Calu3 (cell line): ENCODE measurements around the gene GFRAL. TPM values are rescaled to one million over a fixed set of nuclear protein-coding genes. Genes with fewer than 3 reads are reported as not detected.

ENCODE experiments used
- BruUV-seq: library from RNA; stranded (reverse); fragments of 400-500 nt; replicated peaks from 2 replicates; lab custom pipeline; 2021; lab: Mats Ljungman, UMichigan
- CTCF ChIA-PET: fragments of 300-600 bp; sonication (Branson Sonifier 250); formaldehyde crosslinking; loops from one replicate; lab custom pipeline; 2022; ENCODE audit warnings: antibody characterized with exemption; lab: Charles Lee
- DNase-seq: peaks from one replicate; pipeline ENCODE4 v3.0.0; 2022
- H3K27ac Mint-ChIP-seq: one replicate; pipeline ENCODE4 v1.8.0; 2022; ENCODE audit warnings: mixed read lengths; ENCODE audit not compliant: unreplicated experiment
- H3K27me3 Mint-ChIP-seq: one replicate; pipeline ENCODE4 v1.8.0; 2022; ENCODE audit warnings: mixed read lengths; ENCODE audit not compliant: unreplicated experiment
- H3K36me3 Mint-ChIP-seq: one replicate; pipeline ENCODE4 v1.8.0; 2022; ENCODE audit warnings: mild to moderate bottlenecking, moderate library complexity, mixed read lengths; ENCODE audit not compliant: insufficient read depth, unreplicated experiment
- H3K4me1 Mint-ChIP-seq: one replicate; pipeline ENCODE4 v1.8.0; 2022; ENCODE audit warnings: mild to moderate bottlenecking, low read depth, mixed read lengths; ENCODE audit not compliant: unreplicated experiment
- H3K4me3 Mint-ChIP-seq: one replicate; pipeline ENCODE4 v1.8.0; 2022; ENCODE audit warnings: mild to moderate bottlenecking, low read depth, moderate library complexity, mixed read lengths; ENCODE audit not compliant: unreplicated experiment
- H3K9me3 Mint-ChIP-seq: one replicate; pipeline ENCODE4 v1.8.0; 2022; ENCODE audit warnings: low read depth, mixed read lengths; ENCODE audit not compliant: unreplicated experiment
- intact Hi-C: fragments of 100-400 bp; cut with micrococcal nuclease; formaldehyde crosslinking; loops from one replicate; pipeline ENCODE4 v1.10.0; 2022; ENCODE audit not compliant: unreplicated experiment
- total RNA-seq: library from RNA; stranded (reverse); gene quantifications from 2 replicates; pipeline ENCODE4 v1.2.3, GENCODE V29; 2022
- TF ChIP-seq, protein P1 (sequence below): fragments of 200-600 bp; IDR thresholded peaks from one replicate; pipeline ENCODE4 v1.8.0; 2022; ENCODE audit warnings: antibody characterized with exemption; ENCODE audit not compliant: unreplicated experiment

The GFRAL gene
- total RNA-seq, 1 experiment from 2014 or later: not detected

DNA sequence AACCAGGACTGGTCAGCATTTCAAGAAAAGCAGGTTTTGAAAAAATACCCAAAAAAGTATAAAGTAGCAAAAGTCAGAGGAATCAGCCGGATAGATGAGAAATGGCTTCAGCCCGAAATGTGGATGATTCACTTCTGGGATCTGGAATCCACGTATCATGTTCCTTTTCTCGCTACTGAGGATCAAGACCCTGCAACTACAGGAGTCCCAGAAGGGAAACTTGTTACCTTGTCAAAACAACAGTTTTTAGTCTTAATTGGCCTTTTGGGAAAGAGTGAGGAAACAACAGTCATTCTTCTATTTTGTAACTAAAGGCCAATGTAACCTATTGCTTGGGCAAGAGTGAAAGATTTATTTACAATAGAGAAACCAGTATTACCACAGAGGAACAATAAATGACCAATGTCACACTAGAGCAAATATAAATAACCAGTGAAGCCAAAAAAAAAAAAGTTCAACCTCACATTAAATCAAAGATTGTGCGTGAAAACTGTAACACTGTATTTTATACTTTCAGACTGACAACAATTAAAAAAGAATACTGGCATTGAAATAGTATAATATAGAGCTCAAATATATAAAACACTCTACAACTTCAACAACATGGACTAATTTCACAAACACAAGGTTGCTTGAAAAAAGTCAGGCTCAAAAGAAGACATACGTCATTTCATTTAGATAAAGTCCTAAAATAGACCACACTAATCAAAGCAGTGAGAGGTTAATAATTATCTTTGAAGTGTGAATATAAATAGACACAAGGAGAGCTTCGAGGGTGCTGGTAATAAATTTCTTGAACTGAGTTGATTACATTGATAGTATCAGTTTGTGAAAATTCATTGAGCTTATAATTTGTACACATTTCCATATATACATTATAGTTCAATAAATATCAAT, 116.2 kb downstream of the GFRAL start:
- Mint-ChIP-seq H3K36me3 (no peaks in the 10 kb centered on the region), H3K4me3 (no peak overlapping the region), H3K27me3 (peaks cover 8% of the 10 kb centered on the region), H3K27ac (no peak overlapping the region), H3K4me1 (no peaks in the 10 kb centered on the region), H3K9me3 (no peaks in the 10 kb centered on the region)
- TF ChIP-seq, protein P1, sequence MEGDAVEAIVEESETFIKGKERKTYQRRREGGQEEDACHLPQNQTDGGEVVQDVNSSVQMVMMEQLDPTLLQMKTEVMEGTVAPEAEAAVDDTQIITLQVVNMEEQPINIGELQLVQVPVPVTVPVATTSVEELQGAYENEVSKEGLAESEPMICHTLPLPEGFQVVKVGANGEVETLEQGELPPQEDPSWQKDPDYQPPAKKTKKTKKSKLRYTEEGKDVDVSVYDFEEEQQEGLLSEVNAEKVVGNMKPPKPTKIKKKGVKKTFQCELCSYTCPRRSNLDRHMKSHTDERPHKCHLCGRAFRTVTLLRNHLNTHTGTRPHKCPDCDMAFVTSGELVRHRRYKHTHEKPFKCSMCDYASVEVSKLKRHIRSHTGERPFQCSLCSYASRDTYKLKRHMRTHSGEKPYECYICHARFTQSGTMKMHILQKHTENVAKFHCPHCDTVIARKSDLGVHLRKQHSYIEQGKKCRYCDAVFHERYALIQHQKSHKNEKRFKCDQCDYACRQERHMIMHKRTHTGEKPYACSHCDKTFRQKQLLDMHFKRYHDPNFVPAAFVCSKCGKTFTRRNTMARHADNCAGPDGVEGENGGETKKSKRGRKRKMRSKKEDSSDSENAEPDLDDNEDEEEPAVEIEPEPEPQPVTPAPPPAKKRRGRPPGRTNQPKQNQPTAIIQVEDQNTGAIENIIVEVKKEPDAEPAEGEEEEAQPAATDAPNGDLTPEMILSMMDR: no peak
- CTCF ChIA-PET: interaction anchor here (0.7 kb wide), 1 partner anchor 828 kb away, joined by 3 read pairs; no protein-coding TSS in a partner anchor
- no peak for DNase-seq
- BruUV-seq: no TSS peak
- intact Hi-C loops: loop anchor here (2.0 to 10.0 kb wide), 2 partner anchors 443 to 851 kb away; no protein-coding TSS in a partner anchor

DNA sequence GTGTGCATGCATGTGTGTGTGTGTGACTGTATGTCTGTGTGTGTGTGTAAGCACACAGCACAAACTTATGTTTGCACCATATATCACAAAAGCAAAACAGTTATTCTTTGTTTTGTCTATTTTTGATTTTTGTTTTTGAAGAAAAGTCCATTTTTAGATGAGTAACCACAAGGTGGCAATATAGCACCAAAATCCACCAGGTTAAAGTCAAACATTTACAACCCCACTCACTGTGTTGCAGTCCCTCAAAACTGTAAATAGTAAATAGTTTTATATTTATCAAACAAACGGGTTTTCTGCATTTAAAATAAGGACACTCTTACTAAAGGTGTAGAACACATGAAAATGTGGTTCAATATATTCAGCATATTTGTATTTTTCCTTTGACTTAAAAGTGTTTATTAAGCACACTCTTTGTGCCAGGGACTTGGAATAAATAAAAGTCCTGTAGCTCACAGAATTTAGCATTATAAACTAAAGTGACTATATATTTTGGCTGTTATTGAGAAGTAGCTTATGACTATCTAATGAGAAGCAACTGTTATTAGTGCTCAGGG, 118.5 kb downstream of the GFRAL start:
- Mint-ChIP-seq H3K9me3 (no peaks in the 10 kb centered on the region), H3K27ac (no peak overlapping the region), H3K36me3 (no peaks in the 10 kb centered on the region), H3K4me1 (no peaks in the 10 kb centered on the region), H3K4me3 (no peak overlapping the region), H3K27me3 (no peaks in the 10 kb centered on the region)
- peak; percentile 3 for DNase-seq
- TF ChIP-seq, protein P1: peak; percentile 52
- CTCF ChIA-PET: no interaction called here
- no TSS peak for BruUV-seq
- intact Hi-C loops: loop anchor here (1.0 to 10.0 kb wide), 4 partner anchors 166 to 849 kb away; no protein-coding TSS in a partner anchor

DNA sequence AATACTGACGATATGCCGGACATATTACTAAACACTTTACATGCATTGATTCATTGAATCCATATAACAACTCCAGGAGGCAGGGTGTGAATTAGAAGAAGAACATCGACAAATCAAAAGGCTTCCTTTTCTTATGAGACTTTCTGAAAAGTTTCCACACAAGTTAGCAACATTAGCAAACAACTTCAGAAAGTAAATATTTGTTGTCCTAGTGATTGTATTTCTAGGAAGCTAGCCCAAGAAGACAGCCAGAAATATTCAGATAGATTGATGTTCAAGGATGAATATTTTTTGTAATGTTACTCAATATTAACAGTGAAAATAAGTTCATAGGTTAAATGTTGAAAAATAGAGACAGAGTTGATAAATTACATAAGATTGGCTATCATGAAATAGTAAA, 120.6 kb downstream of the GFRAL start:
- intact Hi-C loops: loop anchor here (10.0 kb wide), 1 partner anchor 847 kb away; no protein-coding TSS in a partner anchor
- Mint-ChIP-seq H3K4me1 (no peaks in the 10 kb centered on the region), H3K36me3 (no peaks in the 10 kb centered on the region), H3K9me3 (no peaks in the 10 kb centered on the region), H3K27ac (no peak overlapping the region), H3K4me3 (no peak overlapping the region), H3K27me3 (no peaks in the 10 kb centered on the region)
- no peak for DNase-seq
- no TSS peak for BruUV-seq
- CTCF ChIA-PET: interaction anchor here (0.6 to 1.2 kb wide), 2 partner anchors 494 to 1422 kb away, joined by 3 read pairs; no protein-coding TSS in a partner anchor
- TF ChIP-seq, protein P1: no peak

DNA sequence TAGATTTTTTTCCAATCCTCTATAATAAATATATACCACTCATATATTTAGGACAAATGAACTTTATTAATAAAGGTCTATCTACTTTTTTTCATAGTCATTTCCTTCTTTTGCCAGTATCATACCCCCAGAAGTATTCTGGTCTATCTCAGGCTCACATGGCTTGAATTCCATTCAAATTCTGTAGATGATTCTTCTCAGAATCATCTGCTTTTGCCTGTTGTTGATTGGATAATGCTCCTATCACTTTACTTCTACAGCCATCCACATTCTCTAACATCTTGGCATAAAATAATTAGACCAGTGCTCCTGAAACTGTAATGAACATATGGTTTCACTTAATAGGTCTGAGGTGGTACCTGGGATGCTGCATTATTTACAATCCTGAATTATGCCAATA, 121.2 kb downstream of the GFRAL start:
- no peaks in the 10 kb centered on the region for H3K4me1 Mint-ChIP-seq
- H3K27me3 Mint-ChIP-seq: no peaks in the 10 kb centered on the region
- H3K9me3 Mint-ChIP-seq: no peaks in the 10 kb centered on the region
- intact Hi-C loops: loop anchor here (10.0 kb wide), 1 partner anchor 846 kb away; no protein-coding TSS in a partner anchor
- no peak overlapping the region for H3K4me3 Mint-ChIP-seq
- no peak for DNase-seq
- TF ChIP-seq, protein P1: no peak
- H3K36me3 Mint-ChIP-seq: no peaks in the 10 kb centered on the region
- no TSS peak for BruUV-seq
- H3K27ac Mint-ChIP-seq: no peak overlapping the region
- CTCF ChIA-PET: interaction anchor here (1.2 kb wide), 1 partner anchor 493 kb away, joined by 3 read pairs; no protein-coding TSS in a partner anchor
